ENCODE measurements around the gene MAMSTR. TPM values are rescaled to one million over a fixed set of nuclear protein-coding genes. Genes with fewer than 3 reads are reported as not detected.

MAMSTR gene
- total RNA-seq, 1 experiment from 2014 or later: 1.6 TPM

DNA sequence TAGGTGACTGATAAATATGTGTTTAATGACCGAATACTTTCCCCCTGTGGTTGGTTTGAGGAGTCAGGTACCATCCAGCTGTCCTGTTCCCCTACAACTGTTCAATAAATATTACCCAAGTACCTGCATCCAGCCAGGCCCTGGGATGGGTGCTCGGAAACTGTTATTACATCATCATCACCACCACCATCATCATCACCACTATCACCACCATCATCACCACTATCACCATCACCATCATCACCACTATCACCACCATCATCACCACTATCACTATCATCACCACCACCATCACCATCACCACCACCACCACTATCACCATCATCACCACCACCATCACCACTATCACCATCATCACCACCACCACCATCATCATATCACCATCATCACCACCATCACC lies 50.8 kb downstream of the MAMSTR start:
- no peaks in the 10 kb centered on the region for H3K4me1 ChIP-seq (ENCODE audit: insufficient read depth, low read length)
- no peak overlapping the region for H4K91ac ChIP-seq (ENCODE audit: insufficient read length, low read depth, low read length)
- no peak overlapping the region for H3K4ac ChIP-seq (ENCODE audit: low read depth, low read length)
- H3K18ac ChIP-seq (ENCODE audit: insufficient read length, low read depth, low read length): no peak overlapping the region
- Mint-ChIP-seq H3K9me3 (peaks cover 8 to 11% of the 10 kb centered on the region in 2 experiments), H3K27me3 (ENCODE audit: low read depth) (no peaks in the 10 kb centered on the region; the same call in 1 of the 2 replicates), H3K36me3 (ENCODE audit: insufficient read depth in 1 of 3, low read depth in 3 of 3) (peaks cover 0 to 9% (median 7%) of the 10 kb centered on the region in 3 experiments; a peak in 5 of 7 replicates), H3K4me3 (no peak overlapping the region; a peak in 1 of 5 replicates), H3K4me1 (peaks cover 11 to 18% of the 10 kb centered on the region in 2 experiments), H3K27ac (no peak overlapping the region)
- no peak overlapping the region for H2BK15ac ChIP-seq (ENCODE audit: low read depth, low read length)
- H3K27ac ChIP-seq (ENCODE audit: insufficient read length, low read depth, low read length): no peak overlapping the region
- H4K5ac ChIP-seq (ENCODE audit: insufficient read length, low read depth, low read length): no peak overlapping the region
- no peak overlapping the region for H2AK5ac ChIP-seq (ENCODE audit: insufficient read length, low read length)
- H3K9me3 ChIP-seq (ENCODE audit: control insufficient read depth, low read depth, low read length): no peaks in the 10 kb centered on the region
- no peak overlapping the region for H3K9ac ChIP-seq (ENCODE audit: extremely low read depth, insufficient read length, low read length)
- no peak for DNase-seq
- H2BK120ac ChIP-seq (ENCODE audit: low read depth, low read length, poor library complexity, severe bottlenecking): no peak overlapping the region
- no peak overlapping the region for H3K56ac ChIP-seq (ENCODE audit: insufficient read length, low read depth, low read length)
- H3T11ph ChIP-seq (ENCODE audit: low read length): no peak overlapping the region
- peaks cover 2% of the 10 kb centered on the region for H4K20me1 ChIP-seq (ENCODE audit: control insufficient read depth, insufficient read depth, insufficient read length)
- no peak overlapping the region for H3K14ac ChIP-seq (ENCODE audit: insufficient read depth, low read length)
- no peaks in the 10 kb centered on the region for H3K27me3 ChIP-seq (ENCODE audit: insufficient read depth, low read length)
- H2BK20ac ChIP-seq (ENCODE audit: low read depth, low read length, poor library complexity, severe bottlenecking): no peak overlapping the region
- H3K23ac ChIP-seq (ENCODE audit: insufficient read length, low read depth, low read length): no peak overlapping the region
- no peak overlapping the region for H2AFZ ChIP-seq (ENCODE audit: low read length)
- no peak overlapping the region for H2BK5ac ChIP-seq (ENCODE audit: insufficient read length, low read length)
- no peak overlapping the region for H4K8ac ChIP-seq (replicated peaks; ENCODE audit: insufficient read length, low read depth, low read length)
- no peaks in the 10 kb centered on the region for H3K79me1 ChIP-seq (ENCODE audit: insufficient read depth, low read depth, low read length, poor library complexity, severe bottlenecking)
- no peaks in the 10 kb centered on the region for H3K79me2 ChIP-seq (ENCODE audit: insufficient read depth, low read length)
- TF ChIP-seq, protein P1, sequence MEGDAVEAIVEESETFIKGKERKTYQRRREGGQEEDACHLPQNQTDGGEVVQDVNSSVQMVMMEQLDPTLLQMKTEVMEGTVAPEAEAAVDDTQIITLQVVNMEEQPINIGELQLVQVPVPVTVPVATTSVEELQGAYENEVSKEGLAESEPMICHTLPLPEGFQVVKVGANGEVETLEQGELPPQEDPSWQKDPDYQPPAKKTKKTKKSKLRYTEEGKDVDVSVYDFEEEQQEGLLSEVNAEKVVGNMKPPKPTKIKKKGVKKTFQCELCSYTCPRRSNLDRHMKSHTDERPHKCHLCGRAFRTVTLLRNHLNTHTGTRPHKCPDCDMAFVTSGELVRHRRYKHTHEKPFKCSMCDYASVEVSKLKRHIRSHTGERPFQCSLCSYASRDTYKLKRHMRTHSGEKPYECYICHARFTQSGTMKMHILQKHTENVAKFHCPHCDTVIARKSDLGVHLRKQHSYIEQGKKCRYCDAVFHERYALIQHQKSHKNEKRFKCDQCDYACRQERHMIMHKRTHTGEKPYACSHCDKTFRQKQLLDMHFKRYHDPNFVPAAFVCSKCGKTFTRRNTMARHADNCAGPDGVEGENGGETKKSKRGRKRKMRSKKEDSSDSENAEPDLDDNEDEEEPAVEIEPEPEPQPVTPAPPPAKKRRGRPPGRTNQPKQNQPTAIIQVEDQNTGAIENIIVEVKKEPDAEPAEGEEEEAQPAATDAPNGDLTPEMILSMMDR (conservative IDR thresholded peaks at IDR 0.05): no peak
- no peak overlapping the region for H2BK12ac ChIP-seq (ENCODE audit: insufficient read length, low read depth, low read length)
- H3K4me2 ChIP-seq (ENCODE audit: insufficient read depth, insufficient read length, low read length): no peak overlapping the region
- H3K23me2 ChIP-seq (ENCODE audit: insufficient read length, low read depth, low read length, poor library complexity, severe bottlenecking): no peaks in the 10 kb centered on the region
- no CpG with 5 or more reads among the region's 2 CpGs for WGBS (ENCODE audit: extremely low coverage, insufficient read length, low lambda C conversion rate)

Data from H9 (cell line).